ENCODE results near the gene NAGA.
"Not testable (repeated sequence)": the region's sequence is repeated elsewhere in the genome, so short reads cannot be mapped to it uniquely, and the experiment has no call there.

Gene NAGA

DNA sequence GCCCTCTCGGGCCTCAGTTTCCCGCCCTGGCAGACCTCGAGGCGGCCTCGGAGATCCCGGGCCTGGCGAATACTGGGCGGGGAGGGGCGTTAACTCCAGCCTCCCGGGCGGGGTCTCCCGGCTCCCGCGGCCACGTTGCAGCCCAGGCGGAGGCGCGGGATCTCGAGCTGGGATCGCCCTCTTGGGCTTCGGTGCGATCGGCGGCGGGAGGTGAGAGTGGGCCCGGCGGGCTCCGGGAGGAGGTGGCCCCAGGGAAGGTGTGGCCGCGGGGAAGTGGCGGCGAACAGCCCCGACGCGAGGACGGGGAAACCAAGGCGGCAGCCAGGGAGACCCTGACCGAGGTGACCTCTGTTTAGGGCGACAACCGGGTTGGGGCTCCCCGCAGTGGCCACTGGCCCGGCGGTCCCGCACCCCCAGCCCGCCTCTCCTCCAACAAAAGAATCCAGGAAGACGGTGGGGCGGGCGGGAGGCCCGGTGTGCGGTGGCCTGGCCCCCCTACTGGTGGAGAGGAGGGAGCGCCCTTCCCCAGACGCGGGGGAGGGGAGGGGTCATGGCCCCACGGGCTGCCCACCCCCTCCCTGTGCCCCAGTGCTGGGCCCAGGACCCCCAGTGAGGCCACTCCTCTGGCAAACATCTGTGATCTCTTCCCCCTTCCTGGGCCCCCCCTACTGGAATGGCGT is 3.7 kb upstream of the NAGA start, which contains the start of gene PHETA2:
Gene PHETA2, plus strand, starts transcription at position 117 of the 680 bp plus-strand sequence. CDS start 3,046 bp downstream, outside the sequence.
- peak within 1 kb of the TSS; percentile 65 for H3K4me3 ChIP-seq (ENCODE audit: low read length)
- DNase-seq (ENCODE audit: low read depth) = peak; percentile 29
- TF ChIP-seq, protein P1, sequence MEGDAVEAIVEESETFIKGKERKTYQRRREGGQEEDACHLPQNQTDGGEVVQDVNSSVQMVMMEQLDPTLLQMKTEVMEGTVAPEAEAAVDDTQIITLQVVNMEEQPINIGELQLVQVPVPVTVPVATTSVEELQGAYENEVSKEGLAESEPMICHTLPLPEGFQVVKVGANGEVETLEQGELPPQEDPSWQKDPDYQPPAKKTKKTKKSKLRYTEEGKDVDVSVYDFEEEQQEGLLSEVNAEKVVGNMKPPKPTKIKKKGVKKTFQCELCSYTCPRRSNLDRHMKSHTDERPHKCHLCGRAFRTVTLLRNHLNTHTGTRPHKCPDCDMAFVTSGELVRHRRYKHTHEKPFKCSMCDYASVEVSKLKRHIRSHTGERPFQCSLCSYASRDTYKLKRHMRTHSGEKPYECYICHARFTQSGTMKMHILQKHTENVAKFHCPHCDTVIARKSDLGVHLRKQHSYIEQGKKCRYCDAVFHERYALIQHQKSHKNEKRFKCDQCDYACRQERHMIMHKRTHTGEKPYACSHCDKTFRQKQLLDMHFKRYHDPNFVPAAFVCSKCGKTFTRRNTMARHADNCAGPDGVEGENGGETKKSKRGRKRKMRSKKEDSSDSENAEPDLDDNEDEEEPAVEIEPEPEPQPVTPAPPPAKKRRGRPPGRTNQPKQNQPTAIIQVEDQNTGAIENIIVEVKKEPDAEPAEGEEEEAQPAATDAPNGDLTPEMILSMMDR (IDR thresholded peaks at IDR 0.05; ENCODE audit: insufficient read depth, low read depth, low read length, missing control alignments) = peak; percentile 29

DNA sequence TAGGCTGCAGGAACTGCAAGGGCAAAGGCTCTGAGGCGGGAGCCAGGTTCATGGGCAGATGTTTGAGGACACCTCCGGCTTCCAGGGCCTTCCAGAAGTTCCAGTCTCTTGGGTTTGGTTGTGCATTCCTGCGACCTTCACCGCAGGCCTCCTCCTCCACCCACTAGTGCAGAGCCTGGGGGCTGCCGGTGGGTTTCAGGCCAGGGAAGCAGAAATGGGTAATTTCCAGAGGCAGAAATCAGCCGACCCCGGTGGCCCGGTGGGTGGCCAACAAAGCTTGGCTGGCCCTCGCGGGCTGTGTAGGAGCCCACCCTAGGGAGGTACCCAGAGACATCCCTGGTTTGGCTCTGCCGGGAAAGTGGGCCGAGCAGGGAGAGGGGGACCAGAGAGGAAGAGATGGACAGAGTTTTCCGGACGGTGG is 3.0 kb upstream of the NAGA start:
- no peak for DNase-seq (ENCODE audit: low read depth)
- peak overlapping the region; percentile 65 for H3K4me3 ChIP-seq (ENCODE audit: low read length)
- TF ChIP-seq, protein P1 (IDR thresholded peaks at IDR 0.05; ENCODE audit: insufficient read depth, low read depth, low read length, missing control alignments) = no peak

DNA sequence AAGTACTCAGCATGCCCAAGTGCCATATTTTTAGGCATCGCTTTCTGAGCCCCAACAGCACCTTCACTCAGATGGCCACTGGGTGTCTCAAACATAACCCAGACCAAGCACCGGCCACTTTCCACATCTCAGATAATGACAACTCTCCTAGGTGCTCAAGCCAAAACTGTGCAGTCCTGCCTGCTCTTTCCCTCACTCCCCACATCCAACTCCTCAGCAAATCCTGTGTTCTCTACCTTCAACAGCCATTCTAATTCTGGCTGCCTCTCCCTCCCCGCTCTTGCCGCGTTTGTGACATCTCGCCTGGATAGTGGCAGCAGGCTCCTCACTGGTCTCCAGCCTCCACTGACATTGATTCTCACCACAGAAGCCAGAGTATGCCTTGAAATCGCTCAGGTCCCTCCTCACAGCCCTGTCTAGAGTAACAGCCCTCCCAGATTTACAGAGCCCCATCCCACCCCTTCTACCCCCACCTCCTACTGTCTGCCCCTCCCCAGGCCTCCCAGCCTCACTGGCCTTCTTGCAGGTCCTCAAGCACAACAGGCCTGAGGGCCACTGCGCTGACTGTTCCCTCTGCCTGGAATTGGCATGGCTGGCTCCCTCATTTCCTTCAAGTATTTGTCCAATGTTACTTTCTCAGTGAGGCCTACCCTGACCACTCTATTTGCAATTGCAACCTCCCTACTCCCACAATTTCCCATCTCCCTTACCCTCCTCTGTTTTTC is 2.2 kb upstream of the NAGA start:
- TF ChIP-seq, protein P1 (IDR thresholded peaks at IDR 0.05; ENCODE audit: insufficient read depth, low read depth, low read length, missing control alignments) = no peak
- H3K4me3 ChIP-seq (ENCODE audit: low read length) = no peak overlapping the region
- no peak for DNase-seq (ENCODE audit: low read depth)

DNA sequence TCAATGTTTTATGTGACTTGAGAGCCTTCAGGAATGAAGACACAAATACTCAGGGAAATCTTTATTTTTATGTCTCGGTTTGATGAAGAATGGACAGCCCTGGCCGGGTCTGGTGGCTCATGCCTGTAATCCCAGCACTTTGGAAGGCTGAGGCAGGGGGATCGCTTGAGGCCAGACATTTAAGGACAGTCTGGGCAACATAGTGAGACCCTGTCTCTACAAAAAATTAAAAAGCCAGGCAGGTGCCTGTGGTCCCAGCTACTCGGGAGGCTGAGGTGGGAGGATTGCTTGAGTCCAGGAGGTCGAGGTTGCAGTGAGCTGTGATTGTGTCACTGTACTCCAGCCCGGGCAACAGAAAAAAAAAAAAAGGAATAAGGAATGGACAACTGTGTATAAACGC is 896 bp upstream of the NAGA start:
- DNase-seq (ENCODE audit: low read depth) = not testable (repeated sequence)

DNA sequence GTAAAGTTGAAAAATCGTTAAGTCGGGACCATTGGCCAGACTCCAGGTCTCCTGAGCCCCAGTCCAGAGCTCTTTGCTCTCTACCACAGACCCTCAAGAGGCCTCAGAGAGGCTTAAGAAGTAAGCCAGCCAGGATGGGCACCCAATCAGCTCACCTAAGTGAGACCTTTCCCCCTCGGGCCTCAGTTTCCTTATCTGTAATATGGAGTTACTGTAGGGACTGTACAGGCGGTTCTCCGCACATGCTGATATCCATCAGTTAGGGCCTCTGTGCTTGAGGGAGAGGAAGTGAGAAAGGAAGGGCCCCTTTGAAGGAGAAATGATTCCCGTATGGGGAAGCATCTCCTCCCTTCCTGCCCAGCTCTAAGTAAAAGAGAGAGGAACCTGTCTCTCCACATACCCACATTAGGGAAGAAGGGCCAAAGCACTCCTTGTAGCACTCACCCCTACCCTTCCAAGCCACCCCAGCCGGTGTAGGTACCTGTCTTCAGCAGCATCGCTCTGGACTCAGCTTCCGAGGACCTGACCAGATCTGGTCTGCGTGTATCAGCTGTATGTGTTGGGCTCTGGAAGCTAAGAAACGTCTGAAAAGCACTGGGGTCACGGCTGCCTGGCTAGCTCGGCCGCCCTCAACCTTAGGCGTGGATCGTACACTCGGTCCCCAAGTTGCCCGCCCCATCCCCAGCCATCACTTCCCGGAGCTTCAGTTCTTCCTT is 653 bp downstream of the NAGA start:
- peak overlapping the region; percentile 59 for H3K4me3 ChIP-seq (ENCODE audit: low read length)
- no peak for DNase-seq (ENCODE audit: low read depth)
- TF ChIP-seq, protein P1 (IDR thresholded peaks at IDR 0.05; ENCODE audit: insufficient read depth, low read depth, low read length, missing control alignments) = no peak

More for the DNA sequence above, 896 bp upstream of the NAGA start:
- peak overlapping the region; percentile 59 for H3K4me3 ChIP-seq (ENCODE audit: low read length)

DNA sequence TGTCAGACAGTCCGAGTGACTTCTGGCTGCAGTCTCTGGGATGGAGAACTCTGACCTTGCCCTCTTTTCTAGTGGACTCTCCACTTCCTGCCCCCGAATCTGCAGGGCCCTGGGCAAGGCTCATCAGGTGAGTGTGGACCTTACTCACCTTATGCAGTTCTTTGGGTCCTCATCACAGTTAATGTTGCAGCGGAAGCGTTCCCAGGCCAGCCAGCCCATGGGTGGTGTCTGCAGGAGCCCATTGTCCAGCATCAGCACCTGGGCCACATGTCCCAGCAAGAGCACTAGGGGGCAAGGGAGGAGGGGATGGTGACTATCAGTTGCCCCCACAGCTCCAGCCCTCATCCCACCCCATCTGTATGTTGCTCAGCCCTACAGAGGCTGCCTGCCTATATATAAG is 2.3 kb downstream of the NAGA start:
- no peak overlapping the region for H3K4me3 ChIP-seq (ENCODE audit: low read length)
- TF ChIP-seq, protein P1 (IDR thresholded peaks at IDR 0.05; ENCODE audit: insufficient read depth, low read depth, low read length, missing control alignments) = no peak
- DNase-seq (ENCODE audit: low read depth) = no peak

DNA sequence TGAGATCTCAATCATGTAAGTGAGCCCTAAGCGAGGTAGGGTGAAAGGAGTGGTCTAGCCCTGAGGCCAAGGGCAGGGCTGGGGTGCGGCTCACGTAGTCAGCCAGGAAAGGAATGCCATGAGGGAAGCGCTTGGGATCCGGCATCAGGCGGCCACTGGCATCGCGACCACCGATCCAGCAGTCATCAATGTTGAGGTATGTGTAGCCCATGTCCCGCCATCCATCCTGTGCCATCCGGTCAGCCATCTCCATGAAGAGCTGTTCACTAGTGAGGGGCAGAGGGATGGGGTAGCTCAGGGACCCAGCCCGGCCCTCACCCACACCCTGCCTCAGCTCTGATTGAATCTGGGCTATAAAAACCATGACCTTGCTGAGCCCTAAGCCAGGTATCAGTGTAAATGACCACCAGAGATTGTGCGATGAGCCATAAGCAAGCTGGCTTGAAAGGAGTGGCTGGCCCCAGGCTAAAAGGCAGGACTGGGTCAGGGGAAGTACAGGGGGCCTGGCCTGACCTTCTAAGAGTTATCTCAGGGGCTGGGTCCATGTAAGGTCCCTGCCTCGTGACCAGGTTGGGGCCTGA is 2.9 kb downstream of the NAGA start:
- TF ChIP-seq, protein P1 (IDR thresholded peaks at IDR 0.05; ENCODE audit: insufficient read depth, low read depth, low read length, missing control alignments) = no peak
- no peak overlapping the region for H3K4me3 ChIP-seq (ENCODE audit: low read length)
- DNase-seq (ENCODE audit: low read depth) = no peak
